ENCODE measurements around the gene TMBIM6.

DNA sequence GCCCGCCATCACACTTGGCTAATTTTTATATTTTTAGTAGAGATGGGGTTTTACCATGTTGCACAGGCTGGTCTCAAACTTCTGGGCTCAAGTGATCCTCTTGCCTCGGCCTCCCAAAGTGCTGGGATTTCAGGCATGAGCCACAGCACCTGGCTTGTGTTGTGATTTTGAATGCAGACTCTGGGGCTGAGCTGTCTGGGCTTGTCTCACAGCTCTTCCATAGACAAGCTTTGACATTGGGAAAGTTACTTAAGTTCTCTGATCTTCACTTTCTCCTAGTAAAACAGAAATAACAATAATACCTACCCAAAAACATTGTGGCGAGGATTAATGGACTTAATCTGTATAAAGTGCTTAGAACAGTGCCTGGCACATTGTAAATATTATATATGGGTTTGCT, 36.0 kb downstream of the TMBIM6 start:
- TF ChIP-seq, protein P1, sequence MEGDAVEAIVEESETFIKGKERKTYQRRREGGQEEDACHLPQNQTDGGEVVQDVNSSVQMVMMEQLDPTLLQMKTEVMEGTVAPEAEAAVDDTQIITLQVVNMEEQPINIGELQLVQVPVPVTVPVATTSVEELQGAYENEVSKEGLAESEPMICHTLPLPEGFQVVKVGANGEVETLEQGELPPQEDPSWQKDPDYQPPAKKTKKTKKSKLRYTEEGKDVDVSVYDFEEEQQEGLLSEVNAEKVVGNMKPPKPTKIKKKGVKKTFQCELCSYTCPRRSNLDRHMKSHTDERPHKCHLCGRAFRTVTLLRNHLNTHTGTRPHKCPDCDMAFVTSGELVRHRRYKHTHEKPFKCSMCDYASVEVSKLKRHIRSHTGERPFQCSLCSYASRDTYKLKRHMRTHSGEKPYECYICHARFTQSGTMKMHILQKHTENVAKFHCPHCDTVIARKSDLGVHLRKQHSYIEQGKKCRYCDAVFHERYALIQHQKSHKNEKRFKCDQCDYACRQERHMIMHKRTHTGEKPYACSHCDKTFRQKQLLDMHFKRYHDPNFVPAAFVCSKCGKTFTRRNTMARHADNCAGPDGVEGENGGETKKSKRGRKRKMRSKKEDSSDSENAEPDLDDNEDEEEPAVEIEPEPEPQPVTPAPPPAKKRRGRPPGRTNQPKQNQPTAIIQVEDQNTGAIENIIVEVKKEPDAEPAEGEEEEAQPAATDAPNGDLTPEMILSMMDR (conservative IDR thresholded peaks at IDR 0.05; ENCODE audit: low read depth, low read length): no peak
- TF ChIP-seq EZH2phosphoT487 (IDR thresholded peaks at IDR 0.05; ENCODE audit: borderline replicate concordance, low read length) (no peak), EZH2 (IDR thresholded peaks at IDR 0.05; ENCODE audit: low read length, unreplicated experiment) (no peak)

Data from PC-3 (cell line).